Endometrial microvascular endothelial cells (primary cell): ENCODE data around the gene ABTB1. TPM values are rescaled to one million over a fixed set of nuclear protein-coding genes. Genes with fewer than 3 reads are reported as not detected.
"Not testable (repeated sequence)": the region's sequence is repeated elsewhere in the genome, so short reads cannot be mapped to it uniquely, and the experiment has no call there.

Experiments
- in situ Hi-C: cut with HindIII; loops from 2 replicates; pipeline ENCODE4 v1.10.0; 2017; ENCODE audit warnings: low sequenced_read_pairs, low pct_unique_long_range_greater_than_20kb; ENCODE audit errors: inconsistent ontology term
- total RNA-seq: library from RNA; depleted of rRNA; stranded (reverse); fragments of >200 nt; gene quantifications from one replicate; pipeline ENCODE4 v1.2.3, GENCODE V29; 2015; ENCODE audit errors: inconsistent ontology term

The ABTB1 gene
- total RNA-seq, 1 donor from 2014 or later = 6.4 TPM

DNA sequence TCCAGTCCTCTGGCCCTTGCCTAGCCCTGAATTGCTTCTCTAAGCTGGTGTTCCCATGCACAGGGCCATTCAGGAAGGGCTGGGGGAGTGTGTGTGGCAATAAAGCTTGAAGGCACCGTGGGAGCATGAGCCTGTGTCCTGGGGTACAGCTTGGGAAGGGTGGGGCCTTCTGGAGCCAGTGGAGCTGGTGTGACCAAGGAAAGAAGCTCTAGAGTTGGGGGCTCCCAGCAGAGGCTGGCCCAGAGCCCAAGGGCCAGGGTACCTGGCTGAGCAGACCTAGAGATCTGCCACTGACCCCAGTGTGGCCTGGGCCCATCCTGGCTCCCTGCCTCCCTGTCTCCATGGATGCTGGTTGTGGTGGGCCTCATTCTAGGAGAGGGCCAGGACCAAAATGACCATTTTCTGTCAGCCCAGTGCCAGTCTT, 8.1 kb downstream of the ABTB1 start:
- in situ Hi-C loops = no loop called here

DNA sequence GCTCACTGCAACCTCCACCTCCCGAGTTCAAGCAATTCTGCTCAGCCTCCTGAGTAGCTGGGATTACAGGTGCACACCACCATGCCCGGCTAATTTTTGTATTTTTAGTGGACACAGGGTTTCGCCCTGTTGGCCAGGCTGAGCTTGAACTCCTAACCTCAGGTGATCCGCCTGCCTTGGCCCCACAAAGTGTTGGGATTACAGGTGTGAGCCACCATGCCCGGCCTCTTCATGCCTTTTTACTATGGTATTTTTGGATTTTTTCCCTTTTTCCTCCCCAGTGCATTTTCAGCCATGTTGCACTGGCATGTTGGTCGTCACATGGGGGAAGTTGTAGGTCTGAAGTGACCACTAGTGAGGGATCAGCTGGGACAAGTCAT, 9.4 kb downstream of the ABTB1 start:
- in situ Hi-C loops = not testable (repeated sequence)

DNA sequence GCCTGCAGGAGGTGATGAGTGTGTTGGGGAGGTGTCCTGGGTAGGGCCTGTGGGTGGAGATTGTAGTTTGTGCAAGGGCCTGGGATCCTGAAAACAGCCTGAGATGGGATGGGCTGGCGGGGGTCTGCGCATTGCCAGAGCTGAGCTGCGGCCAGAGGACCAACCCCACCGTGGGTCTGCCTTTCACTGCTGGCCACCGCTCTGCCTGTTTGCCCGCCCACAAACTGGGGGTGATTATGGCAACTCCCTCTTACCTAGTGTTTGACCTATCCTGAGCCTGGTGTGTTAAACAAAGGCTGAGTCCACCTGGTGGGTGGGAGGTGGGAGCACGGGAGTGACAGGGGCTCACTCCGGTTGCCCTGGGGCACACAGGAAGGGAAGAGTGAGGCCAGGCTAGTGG, 9.8 kb downstream of the ABTB1 start:
- in situ Hi-C loops = no loop called here

DNA sequence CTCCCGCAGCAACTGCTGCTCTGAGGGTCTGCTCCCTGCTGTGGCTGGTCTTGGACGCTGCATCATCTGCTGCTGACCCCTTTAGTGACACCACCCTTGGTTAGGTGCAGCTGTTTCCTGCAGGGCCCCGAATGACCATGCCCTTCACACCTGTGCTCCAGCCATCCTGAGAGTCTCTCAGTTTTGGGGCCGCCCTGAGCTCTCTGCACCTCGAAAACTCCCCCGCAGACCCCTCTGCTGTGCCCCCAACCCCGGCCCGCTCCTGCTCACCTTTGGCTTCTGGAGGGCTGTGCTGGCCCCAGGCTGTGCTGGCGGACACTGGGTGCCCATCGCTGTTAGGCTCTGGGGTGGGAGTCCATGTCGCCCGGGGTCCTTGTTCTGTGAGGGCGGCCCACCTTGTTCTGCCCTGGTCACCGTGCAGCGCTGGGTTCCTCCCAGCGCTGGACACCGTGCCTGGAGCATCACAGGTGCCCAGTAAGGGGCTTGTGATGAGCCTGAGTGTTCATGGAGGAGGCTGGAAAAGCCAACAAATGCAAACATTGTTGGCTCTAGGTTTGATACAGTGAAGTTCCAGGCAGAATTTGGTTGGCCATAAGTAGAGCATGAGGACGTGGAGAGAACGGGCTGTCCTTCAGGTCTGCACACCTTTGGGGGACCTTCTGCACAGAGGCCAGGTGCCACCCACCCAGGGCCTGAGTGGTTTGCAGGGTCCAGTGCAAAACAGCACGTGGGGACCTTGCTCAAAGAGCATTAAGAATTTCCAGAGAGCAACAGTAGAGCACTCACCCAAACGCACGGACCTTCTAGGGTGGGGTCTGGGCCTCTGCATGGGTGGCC, 12.3 kb downstream of the ABTB1 start:
- in situ Hi-C loops = no loop called here

DNA sequence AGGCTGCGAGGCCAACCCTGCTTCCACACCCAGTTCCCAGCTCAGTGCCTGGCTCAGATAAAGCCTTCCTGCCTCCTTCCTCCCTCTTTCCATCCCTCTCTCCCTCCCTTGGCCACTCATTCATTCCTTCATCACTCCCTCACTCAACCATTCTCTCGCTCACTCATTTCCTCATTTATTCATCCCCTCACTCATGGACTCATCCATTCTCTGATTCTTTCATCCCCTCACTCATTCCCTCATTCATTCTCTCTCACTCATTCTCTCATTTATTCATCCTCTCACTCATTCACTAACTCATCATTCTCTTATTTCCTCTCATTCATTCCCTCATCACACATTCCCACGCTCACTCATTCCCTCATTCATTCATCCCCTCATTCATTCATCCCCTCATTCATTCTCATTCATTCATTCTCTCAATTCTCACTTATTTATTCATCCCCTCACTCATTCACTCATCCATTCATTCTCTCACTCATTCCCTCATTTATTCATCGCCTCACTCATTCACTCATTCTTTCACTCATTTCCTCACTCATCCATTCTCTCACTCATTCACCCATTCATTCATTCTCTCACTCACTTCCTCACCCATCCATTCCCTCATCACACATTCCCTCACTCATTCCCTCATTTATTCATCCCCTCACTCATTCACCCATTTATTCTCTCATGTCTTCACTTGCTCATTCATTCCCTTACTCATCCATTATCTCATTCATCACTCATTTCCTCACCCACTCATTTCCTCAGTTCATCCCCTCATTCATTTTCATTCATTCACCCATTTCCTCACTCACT, 13.2 kb downstream of the ABTB1 start:
- in situ Hi-C loops = no loop called here

DNA sequence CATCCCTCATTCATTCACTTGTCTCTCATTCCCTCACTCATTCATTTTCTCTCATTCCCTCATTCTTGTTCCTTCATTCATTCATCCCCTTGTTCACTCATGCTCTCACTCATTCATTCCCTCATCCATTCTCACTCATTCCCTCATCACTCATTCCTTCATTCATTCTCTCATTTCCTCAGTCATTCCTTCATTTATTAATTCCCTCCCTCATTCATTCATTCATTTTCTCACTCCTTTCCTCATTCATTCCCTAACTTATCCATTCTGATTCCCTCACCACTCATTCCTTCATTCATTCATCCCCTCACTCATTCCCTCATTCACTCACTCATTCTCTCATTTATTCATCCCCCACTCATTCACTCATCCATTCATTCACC, 13.8 kb downstream of the ABTB1 start:
- in situ Hi-C loops = no loop called here

DNA sequence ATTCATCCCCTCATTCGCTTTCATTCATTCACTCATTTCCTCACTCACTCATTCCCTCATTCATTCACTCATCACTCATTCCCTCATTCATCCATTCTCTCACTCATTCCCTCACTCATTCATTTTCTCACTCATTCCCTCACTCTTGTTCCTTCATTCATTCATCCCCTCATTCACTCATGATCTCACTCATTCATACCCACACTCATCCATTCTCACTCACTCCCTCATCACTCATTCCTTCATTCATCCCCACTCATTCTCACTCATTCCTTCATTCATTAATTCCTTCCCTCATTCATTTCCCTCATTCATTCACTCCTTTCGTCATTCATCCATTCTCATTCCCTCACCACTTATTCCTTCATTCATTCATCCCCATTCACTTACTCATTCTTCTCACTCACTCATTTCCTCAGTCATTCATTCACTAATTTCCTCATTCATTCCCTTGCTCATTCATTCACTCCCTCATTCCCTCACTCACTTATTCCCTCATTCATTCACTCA, 14.5 kb downstream of the ABTB1 start:
- in situ Hi-C loops = no loop called here

DNA sequence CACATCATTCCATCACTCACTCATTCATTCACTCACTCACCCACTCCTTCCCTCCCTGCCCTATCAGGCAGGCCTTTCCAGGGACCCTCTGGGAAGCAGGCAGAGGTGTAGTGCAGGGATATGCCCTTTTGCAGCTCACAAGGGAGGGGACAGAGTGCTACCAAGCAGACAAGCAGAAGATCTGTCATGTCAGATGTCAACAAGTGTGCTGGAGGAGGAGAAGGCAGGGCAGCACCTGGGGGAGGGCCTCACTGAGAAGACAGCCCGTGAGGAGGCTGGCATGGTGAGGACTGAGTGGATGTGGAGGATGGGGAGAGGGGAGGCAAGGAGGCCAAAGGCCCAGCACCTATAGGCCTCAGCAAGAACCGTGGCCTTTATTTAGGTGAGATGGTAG, 15.3 kb downstream of the ABTB1 start:
- in situ Hi-C loops = no loop called here

DNA sequence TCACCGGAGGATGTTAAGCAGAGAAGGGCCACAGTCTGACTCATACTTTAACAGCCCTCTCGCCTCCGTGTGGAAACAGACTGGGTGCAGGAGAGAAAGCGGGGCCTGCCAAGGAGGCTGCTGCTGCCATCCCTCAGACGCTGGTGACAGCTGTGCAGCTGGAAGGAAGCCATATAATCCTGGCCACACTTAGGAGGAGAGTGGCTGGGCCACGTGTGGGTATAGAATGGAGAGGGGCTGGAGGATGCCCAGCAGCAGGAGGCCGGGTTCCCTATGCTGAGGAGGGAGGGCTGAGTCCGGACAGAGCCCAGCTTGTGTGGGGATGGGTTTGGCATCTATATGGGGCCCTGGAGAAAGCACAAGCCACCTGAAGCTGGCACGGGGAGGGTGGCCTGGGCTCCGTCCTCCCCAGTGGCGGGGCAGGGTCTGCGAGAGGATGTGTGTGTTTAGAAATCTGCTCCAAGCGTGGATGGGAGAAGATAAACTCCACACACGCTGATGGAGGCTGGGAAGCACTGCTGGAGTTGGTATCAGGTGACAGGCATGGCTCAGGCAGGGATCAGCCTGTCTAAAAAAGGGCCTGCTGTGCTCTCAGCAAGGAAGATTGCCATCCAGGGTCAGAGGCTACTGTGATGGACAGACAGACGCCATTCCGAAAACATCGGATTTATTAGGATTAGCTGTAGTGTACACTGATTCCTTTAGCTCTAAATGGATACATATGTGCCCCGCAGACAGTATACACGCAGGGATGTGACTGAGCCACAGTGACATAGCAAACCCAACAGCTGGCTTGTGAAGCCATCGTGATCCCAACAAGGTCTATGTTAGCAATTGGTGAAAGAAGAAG, 15.9 kb downstream of the ABTB1 start:
- in situ Hi-C loops = no loop called here

DNA sequence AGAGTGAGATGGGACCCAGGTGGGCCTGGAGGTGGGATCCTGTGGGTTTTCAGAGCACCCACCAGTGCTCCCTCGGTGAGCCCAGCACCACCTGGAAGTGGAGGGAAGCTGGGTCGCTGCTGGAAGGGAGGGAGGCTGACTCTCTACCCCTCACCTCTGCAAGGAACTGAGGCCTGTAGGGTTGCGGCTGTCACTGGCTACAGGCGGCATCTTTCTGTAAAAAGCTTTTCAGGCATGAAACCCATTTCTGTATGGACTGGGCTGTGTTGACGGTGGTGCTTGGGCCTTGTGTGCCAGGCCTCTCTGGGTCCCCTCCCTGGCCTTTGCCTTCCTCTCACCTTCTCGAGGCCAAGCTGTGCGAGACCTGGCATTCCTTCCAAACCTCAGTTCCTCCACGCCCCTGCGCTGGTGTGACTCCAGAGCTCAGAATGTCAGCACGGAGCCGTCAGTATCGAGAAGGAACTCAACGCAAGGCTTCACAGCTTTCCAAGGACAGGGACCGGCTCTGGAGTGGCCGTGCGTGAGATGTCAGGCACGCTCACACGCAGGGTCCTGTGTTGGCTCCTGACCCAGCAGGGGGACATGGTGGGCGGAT, 16.6 kb downstream of the ABTB1 start:
- in situ Hi-C loops = no loop called here

DNA sequence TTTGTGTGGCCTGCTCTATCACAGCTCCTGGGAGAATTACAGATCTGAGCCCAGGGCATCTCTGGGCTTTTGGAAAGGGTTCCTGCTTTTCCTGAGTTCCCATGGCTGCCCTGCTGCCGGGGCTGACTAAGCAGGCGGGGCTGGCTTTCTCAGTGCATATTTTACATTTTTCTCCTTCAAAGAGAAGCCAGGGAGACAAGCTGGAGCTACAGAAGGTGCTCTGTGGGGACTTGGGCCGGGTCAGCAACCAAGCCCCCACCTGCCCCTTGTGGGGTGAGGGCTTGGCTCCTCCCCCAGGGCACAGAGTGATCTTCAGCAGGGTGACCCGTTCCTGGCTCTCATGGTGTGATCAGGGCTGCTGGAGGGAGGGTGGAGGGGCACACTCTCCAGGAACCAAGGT, 17.4 kb downstream of the ABTB1 start:
- in situ Hi-C loops = no loop called here

DNA sequence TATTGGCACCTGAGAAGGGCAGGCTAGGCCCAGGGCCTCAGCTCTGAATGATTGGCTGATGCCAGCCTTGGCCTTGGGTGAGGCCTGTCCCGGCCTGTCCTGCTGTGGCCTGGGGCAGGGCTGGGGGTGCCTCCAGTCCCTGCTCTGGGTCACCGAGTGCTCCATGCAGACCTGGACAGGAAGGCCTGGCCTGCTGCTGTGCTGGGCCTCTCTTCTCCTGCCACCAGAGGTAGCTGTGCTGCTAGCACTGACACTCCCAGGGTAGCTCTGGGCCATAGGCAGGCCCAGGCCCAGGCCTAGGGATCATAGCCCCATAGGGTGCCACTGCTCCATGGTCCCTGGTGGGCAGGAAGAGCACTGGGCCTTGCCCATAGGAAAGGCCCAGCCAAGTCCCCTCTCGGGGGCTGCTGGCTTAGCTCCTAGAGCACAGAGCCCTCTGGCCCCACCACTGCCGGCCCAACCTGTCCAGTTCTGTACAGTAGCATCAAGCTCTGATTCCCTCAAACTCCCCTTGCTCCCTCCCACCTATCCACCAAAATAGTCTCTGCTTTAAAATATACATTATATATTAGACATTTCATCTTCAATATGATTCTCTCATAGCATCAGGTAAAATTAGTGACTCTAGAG, 18.2 kb downstream of the ABTB1 start:
- in situ Hi-C loops = no loop called here

DNA sequence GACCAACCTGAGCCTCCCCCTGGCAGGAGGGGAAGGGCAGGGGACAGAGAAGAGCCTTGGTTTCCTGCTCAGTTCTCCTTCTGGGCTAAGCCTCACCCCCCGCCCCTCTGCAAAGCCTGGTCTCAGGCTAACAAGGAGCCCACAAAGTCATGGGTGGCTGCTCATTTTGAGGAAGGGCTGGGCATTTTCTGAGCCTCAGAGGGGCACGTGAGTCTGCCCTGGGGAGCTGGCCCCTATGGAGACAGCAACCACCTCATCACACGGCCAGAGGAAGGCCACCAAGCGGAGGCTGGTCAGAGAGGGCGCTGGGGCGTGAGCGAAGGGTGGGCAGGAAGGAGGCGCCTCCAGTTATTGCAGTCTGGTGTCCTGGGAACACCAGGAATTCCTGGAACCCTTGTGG, 18.7 kb downstream of the ABTB1 start:
- in situ Hi-C loops = no loop called here

DNA sequence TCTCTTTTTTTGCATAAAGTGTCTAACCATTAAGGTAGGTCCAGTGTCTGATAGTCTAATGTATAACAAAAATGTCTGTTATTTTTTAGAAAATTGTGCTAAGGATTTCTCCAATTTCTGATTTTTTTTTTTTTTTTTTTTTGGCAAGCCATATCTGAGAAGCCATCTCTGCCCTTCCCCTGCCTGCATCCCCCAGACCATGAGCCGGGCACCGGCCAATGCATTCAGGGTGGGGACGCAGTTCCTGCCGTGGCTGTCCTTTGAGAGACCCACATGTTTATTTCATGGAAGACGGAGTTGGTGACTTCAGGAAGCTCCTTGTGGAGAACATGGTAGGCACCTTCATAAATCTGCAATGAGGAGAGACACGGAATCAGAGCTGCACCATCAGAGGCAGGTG, 19.2 kb downstream of the ABTB1 start:
- in situ Hi-C loops = no loop called here

DNA sequence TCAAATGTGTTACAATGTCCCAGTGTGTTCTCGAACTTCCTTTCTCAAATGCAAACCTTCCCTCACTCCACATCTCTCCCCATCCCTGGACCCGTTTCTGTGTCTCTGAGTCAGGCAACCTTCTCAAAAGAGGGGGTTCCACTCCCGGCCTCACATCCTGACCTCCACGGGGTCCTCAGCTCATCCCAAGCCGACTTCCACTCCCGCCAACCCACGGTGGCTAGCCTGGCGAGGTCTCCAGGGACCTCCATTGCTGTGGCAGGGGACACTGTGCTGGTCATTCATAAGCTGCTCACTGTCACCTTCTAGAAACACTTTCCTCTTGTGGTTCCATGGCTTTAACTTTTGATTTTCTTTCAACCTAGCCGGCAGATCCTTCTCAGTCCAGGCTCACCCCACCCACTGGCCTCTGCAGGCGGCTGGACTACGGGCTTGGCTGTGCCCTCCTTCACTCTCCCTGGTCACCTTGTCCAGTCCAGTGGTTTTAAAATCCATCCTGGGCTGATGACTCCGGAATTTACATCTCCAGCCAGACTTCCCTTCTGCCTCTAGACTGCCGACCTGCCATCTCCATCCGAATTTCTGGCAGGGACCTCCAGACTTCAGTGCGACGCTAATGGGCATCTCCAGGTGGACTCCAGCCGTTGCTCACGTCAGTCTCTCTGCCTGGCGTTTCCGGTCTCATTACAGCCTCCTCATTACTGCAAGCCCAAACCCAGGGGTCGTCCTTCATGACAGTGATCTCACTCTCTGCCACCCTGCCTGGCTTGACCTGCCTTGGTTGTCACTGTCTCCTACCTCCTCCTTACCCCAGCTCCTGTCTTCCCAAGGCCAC, 20.0 kb downstream of the ABTB1 start:
- in situ Hi-C loops = no loop called here

DNA sequence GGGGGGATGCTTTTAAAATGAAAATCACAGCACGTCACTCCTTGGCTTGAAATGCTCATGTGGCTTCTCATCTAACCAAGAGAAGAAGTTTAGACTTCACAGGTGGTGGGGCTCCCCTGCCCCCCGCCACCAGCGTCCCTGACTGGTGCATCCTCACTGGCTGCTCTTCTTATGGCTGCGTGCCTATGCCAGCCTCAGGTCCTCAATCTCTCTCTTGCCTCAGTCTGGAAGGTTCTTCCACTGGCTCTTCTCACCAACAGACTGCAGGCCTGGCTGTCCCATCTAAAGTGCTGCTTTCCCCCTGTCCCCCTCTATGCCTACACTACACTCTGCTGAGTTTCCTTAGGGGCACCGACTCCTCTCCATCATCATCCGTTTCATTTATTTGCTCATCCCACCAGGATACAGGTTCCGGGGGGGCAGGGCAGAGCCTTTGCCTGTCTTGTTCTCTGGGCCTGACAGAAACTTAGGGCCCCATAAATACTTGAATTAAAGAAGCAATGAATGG, 20.6 kb downstream of the ABTB1 start:
- in situ Hi-C loops = no loop called here

DNA sequence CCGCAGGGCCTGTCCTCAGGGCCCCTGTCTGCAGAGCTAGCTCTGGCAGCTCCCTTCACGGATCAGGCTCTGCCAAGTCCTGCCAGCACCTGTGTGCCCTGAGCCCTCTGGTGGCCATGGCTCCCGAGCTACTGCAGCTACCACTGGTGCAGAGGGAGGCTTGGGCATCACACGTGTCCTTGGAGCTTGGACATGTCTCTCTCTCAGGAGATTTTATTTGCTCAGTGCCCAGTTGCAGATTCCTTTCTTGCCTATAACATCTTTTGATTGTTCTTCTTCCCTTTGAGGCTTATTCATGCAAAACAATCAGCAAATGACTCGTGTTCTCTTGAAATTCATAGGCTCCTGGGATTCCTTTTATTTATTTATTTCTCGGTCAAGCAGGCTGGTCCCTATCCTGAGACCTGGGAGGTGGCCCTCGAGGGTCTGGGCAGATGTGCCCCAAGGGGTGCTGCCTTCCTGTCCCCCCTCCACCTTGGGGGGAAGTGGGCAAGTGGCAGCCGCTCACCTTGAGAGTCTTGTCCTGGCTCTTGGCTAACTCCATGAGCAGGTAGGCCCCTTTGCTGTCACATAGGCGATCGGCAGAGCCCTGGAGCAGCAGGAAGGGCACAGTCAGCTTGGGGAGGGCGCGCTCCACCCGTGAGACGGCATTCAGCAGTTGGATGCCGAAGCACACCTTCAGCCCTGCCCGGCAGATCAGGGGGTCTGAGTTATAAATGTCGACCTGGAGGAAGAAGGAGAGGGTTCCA, 21.9 kb downstream of the ABTB1 start:
- in situ Hi-C loops = no loop called here
